HEK293 (cell line): ENCODE results near the gene BDNF.

Experiments
- HOXA7 ChIP-seq: sonication (generic); formaldehyde crosslinking; IDR thresholded peaks from 2 replicates; pipeline ENCODE4 v1.8.1; 2022; ENCODE audit warnings: missing genetic modification reagents, borderline replicate concordance
- ZNF510 ChIP-seq: fragments of 450-650 bp; formaldehyde crosslinking; IDR thresholded peaks from 2 replicates; pipeline ENCODE4 v1.5.1; 2018; ENCODE audit warnings: mild to moderate bottlenecking, missing genetic modification characterization, missing biosample characterization; ENCODE audit not compliant: insufficient replicate concordance
- ZNF549 ChIP-seq: fragments of 450-650 bp; IDR thresholded peaks from 2 replicates; pipeline ENCODE4 v1.5.1; 2018; ENCODE audit warnings: missing biosample characterization, missing genetic modification characterization, mild to moderate bottlenecking, inconsistent platforms, moderate library complexity
- ZSCAN30 ChIP-seq: fragments of 450-650 bp; IDR thresholded peaks from 2 replicates; pipeline ENCODE4 v1.5.1; 2018; ENCODE audit warnings: missing biosample characterization, mild to moderate bottlenecking, missing genetic modification characterization, moderate library complexity
- TF ChIP-seq, protein P1 (sequence below): fragments of 450-650 bp; formaldehyde crosslinking; IDR thresholded peaks from 2 replicates; pipeline ENCODE4 v1.5.1; 2016; ENCODE audit warnings: missing biosample characterization, missing genetic modification characterization

DNA sequence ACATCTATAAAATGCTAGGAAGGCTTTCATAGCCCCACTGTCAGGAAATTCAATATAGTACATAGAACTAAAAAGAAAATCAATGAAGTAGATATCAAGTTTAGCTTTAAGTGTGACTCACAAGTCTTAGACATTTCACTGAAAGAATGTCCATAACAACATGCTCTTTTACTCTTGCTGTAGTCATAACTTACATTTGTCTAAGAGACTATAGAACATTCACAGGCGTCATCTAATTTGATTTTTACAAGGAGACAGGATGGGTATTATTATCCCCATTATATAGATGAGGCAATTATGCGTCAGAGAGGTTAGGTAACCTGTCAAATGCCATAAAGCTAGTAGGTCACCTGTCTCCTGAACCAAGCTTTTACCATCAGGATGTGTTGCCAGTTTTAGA lies 36.9 kb downstream of the BDNF start:
- no peak for TF ChIP-seq ZNF549 (tag by site-specific recombination)
- no peak for TF ChIP-seq HOXA7 (CRISPR knock-in tag)
- TF ChIP-seq, protein P1, sequence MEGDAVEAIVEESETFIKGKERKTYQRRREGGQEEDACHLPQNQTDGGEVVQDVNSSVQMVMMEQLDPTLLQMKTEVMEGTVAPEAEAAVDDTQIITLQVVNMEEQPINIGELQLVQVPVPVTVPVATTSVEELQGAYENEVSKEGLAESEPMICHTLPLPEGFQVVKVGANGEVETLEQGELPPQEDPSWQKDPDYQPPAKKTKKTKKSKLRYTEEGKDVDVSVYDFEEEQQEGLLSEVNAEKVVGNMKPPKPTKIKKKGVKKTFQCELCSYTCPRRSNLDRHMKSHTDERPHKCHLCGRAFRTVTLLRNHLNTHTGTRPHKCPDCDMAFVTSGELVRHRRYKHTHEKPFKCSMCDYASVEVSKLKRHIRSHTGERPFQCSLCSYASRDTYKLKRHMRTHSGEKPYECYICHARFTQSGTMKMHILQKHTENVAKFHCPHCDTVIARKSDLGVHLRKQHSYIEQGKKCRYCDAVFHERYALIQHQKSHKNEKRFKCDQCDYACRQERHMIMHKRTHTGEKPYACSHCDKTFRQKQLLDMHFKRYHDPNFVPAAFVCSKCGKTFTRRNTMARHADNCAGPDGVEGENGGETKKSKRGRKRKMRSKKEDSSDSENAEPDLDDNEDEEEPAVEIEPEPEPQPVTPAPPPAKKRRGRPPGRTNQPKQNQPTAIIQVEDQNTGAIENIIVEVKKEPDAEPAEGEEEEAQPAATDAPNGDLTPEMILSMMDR (tag by site-specific recombination), result no peak
- TF ChIP-seq ZNF510 (tag by site-specific recombination), result no peak
- no peak for TF ChIP-seq ZSCAN30
